ENCODE results near the gene KIF3B. TPM values are rescaled to one million over a fixed set of nuclear protein-coding genes. Genes with fewer than 3 reads are reported as not detected.

KIF3B gene
- total and polyA plus RNA-seq, 10 of the 15 experiments (the other 5 are each of a cell fraction or from before 2014, with no cell fraction given) = 7.4 to 37.3 (median 25.9) TPM

DNA sequence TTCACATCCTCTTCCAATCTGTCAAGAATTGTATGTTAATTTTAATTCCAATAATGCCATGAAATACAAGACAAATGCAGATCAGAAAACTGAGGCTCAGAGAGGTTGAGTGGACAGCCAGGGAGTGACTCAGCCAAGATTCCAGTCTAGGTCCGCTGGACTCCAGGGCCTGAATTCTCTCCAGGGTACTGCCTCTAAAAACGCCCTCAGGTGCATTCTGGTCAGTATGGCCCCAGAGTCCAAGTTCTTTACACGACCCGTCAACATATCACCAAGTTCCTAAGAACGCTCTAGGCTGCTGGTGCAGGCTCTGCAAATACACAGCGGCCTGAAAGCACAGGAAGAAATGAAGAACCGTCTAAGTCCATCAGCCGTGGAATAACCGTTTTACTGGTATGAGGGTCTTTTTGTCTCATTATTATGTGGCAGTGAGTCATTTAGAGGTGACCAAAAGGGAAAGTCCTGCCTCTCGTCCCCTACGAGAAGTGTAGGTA, 80.0 kb downstream of the KIF3B start (continued):
- TF ChIP-seq SIX5 (IDR thresholded peaks at IDR 0.05; ENCODE audit: low read depth, low read length, severe bottlenecking) = no peak
- no peak for TF ChIP-seq PRDM15 (CRISPR knock-in tag; IDR thresholded peaks at IDR 0.05)
- TF ChIP-seq CBX5 (IDR thresholded peaks at IDR 0.05; ENCODE audit: low read depth) = 0 out of 2 replicates have a peak, but pooled peaks have one; percentile 48
- TF ChIP-seq KLF5 (IDR thresholded peaks at IDR 0.05; ENCODE audit: partially characterized antibody) = no peak
- no peak for TF ChIP-seq SP1 (IDR thresholded peaks at IDR 0.05; ENCODE audit: low read depth, low read length)
- no peak for TF ChIP-seq ZNF207 (IDR thresholded peaks at IDR 0.05; ENCODE audit: borderline replicate concordance)
- TF ChIP-seq NFXL1 (IDR thresholded peaks at IDR 0.05; ENCODE audit: borderline replicate concordance) = no peak
- TF ChIP-seq NKRF (conservative IDR thresholded peaks at IDR 0.05) = no peak; the same call in 1 of the 2 replicates
- TF ChIP-seq MLLT1 (IDR thresholded peaks at IDR 0.05) = no peak; the same call in 1 of the 2 replicates
- TF ChIP-seq ZNF622 (IDR thresholded peaks at IDR 0.05) = no peak
- TF ChIP-seq RELA (IDR thresholded peaks at IDR 0.05; ENCODE audit: borderline replicate concordance, partially characterized antibody) = peak; percentile 81
- TF ChIP-seq RCOR1 (conservative IDR thresholded peaks at IDR 0.05; ENCODE audit: low read depth, low read length) = no peak
- no peak for TF ChIP-seq SMC3 (IDR thresholded peaks at IDR 0.05; ENCODE audit: borderline replicate concordance, low read length)
- no peak for TF ChIP-seq POLR2A (IDR thresholded peaks at IDR 0.05; ENCODE audit: low read depth, low read length)
- no peak for TF ChIP-seq PKNOX1 (IDR thresholded peaks at IDR 0.05)
- TF ChIP-seq ZNF592 (IDR thresholded peaks at IDR 0.05) = no peak
- TF ChIP-seq EGR1 (IDR thresholded peaks at IDR 0.05; ENCODE audit: borderline replicate concordance in 1 of 2, low read depth in 2 of 2, low read length in 2 of 2) = no peak
- 0 out of 2 replicates have a peak, but pooled peaks have one; percentile 81 for TF ChIP-seq STAT3 (IDR thresholded peaks at IDR 0.05; ENCODE audit: low read depth, low read length)
